Fibroblast of peridontal ligament (primary cell): ENCODE data around the gene PCDH12.
A peak's percentile ranks its signal among the peaks of the same experiment; 100 is the strongest.

Experiments
- DNase-seq: peaks from one replicate; pipeline ENCODE4 v3.0.0-alpha.2; 2010; ENCODE audit errors: extremely low read depth

The PCDH12 gene

GRCh38 chr5:141958113-141958512, at the start of gene PCDH12:
TSS of gene PCDH12 (minus strand) at chr5:141958202. CDS start at chr5:141957851, 351 bp downstream.
- DNase-seq = no peak

GRCh38 chr5:142007237-142007544, 49.2 kb upstream of the PCDH12 start:
- no peak for DNase-seq

GRCh38 chr5:142006363-142007236, 48.6 kb upstream of the PCDH12 start:
- DNase-seq = no peak

GRCh38 chr5:142003266-142003800, 45.3 kb upstream of the PCDH12 start:
- DNase-seq = no peak

- peak; percentile 24 for DNase-seq
Measured at GRCh38 chr5:142000704-142001484, 42.9 kb upstream of the PCDH12 start.

- DNase-seq = no peak
Measured at GRCh38 chr5:142000173-142000572, 42.2 kb upstream of the PCDH12 start.

GRCh38 chr5:141997358-141997960, 39.5 kb upstream of the PCDH12 start:
- DNase-seq = no peak

GRCh38 chr5:141995656-141996055, 37.7 kb upstream of the PCDH12 start:
- DNase-seq = no peak

- DNase-seq = no peak
Measured at GRCh38 chr5:141994511-141995136, 36.6 kb upstream of the PCDH12 start.

- peak; percentile 76 for DNase-seq
Measured at GRCh38 chr5:141992349-141992963, 34.5 kb upstream of the PCDH12 start.

- DNase-seq = no peak
Measured at GRCh38 chr5:141989720-141990119, 31.7 kb upstream of the PCDH12 start.

GRCh38 chr5:141986072-141986471, 28.1 kb upstream of the PCDH12 start:
- no peak for DNase-seq

GRCh38 chr5:141982626-141983025, 24.6 kb upstream of the PCDH12 start:
- DNase-seq = no peak

GRCh38 chr5:141978389-141978788, 20.4 kb upstream of the PCDH12 start:
- DNase-seq = no peak

GRCh38 chr5:141976176-141976575, 18.2 kb upstream of the PCDH12 start:
- no peak for DNase-seq

- peak; percentile 63 for DNase-seq
Measured at GRCh38 chr5:141973871-141974595, 16.0 kb upstream of the PCDH12 start.

- DNase-seq = no peak
Measured at GRCh38 chr5:141969783-141970771, 12.1 kb upstream of the PCDH12 start.

- peak; percentile 85 for DNase-seq
Measured at GRCh38 chr5:141968914-141969608, 11.1 kb upstream of the PCDH12 start, which contains the start of gene RNF14. TSS of gene RNF14 (plus strand) at chr5:141969105. CDS start at chr5:141973589, 4,484 bp downstream.

GRCh38 chr5:141966963-141967333, 8.9 kb upstream of the PCDH12 start:
- DNase-seq = no peak
